Measurements from ENCODE around the gene CADM1. TPM values are rescaled to one million over a fixed set of nuclear protein-coding genes. Genes with fewer than 3 reads are reported as not detected.

The CADM1 gene
- total and polyA plus RNA-seq, 2 donors (not counting 1 experiment from before 2014, with no cell fraction given) = 15.4 to 86.0 TPM

GRCh38 chr11:115161876-115162275, 342.3 kb downstream of the CADM1 start:
- no peaks in the 10 kb centered on the region for H3K4me1 ChIP-seq (ENCODE audit: control insufficient read depth, extremely low read depth, insufficient read depth, low read length)
- H4K20me1 ChIP-seq (ENCODE audit: control insufficient read depth, extremely low read depth, insufficient read depth, low read length) = no peaks in the 10 kb centered on the region
- H3K4me3 ChIP-seq (replicated peaks in 1 of 4; ENCODE audit: control extremely low read depth in 1 of 4, insufficient read depth in 1 of 4, low read depth in 3 of 4, low read length in 4 of 4) = no peak overlapping the region
- H2AFZ ChIP-seq (ENCODE audit: low read length) = no peak overlapping the region
- H3K36me3 ChIP-seq (ENCODE audit: control insufficient read depth, insufficient read depth, low read length) = no peaks in the 10 kb centered on the region
- H3K4me2 ChIP-seq (ENCODE audit: extremely low read depth, insufficient read depth, low read length) = no peak overlapping the region
- no peak for DNase-seq (ENCODE audit: low read depth in 2 of 2)
- no peak overlapping the region for H3K9ac ChIP-seq (ENCODE audit: insufficient read depth, low read length)
- no peak for TF ChIP-seq EZH2 (IDR thresholded peaks at IDR 0.05; ENCODE audit: low read length, missing control alignments)
- TF ChIP-seq CTCF (conservative IDR thresholded peaks at IDR 0.05 in 1 of 2, IDR thresholded peaks at IDR 0.05 in 1 of 2; ENCODE audit: low read depth in 1 of 2, low read length in 2 of 2) = no peak
- H3K27ac ChIP-seq (ENCODE audit: insufficient read depth, low read length) = no peak overlapping the region
- no peaks in the 10 kb centered on the region for H3K9me3 ChIP-seq (ENCODE audit: control insufficient read depth, insufficient read depth, low read depth, low read length)
- no peaks in the 10 kb centered on the region for H3K27me3 ChIP-seq (ENCODE audit: control insufficient read depth, insufficient read depth, low read length)
- no peaks in the 10 kb centered on the region for H3K79me2 ChIP-seq (ENCODE audit: control insufficient read depth, insufficient read depth, low read length)

GRCh38 chr11:115159207-115159606, 345.0 kb downstream of the CADM1 start:
- no peak overlapping the region for H3K4me2 ChIP-seq (ENCODE audit: extremely low read depth, insufficient read depth, low read length)

GRCh38 chr11:115158053-115158452, 346.2 kb downstream of the CADM1 start:
- DNase-seq (ENCODE audit: low read depth in 2 of 2) = no peak
- H3K36me3 ChIP-seq (ENCODE audit: control insufficient read depth, insufficient read depth, low read length) = no peaks in the 10 kb centered on the region
- no peaks in the 10 kb centered on the region for H3K79me2 ChIP-seq (ENCODE audit: control insufficient read depth, insufficient read depth, low read length)
- H3K27me3 ChIP-seq (ENCODE audit: control insufficient read depth, insufficient read depth, low read length) = no peaks in the 10 kb centered on the region
- H3K9ac ChIP-seq (ENCODE audit: insufficient read depth, low read length) = no peak overlapping the region
- TF ChIP-seq CTCF (conservative IDR thresholded peaks at IDR 0.05 in 1 of 2, IDR thresholded peaks at IDR 0.05 in 1 of 2; ENCODE audit: low read depth in 1 of 2, low read length in 2 of 2) (no peak), EZH2 (IDR thresholded peaks at IDR 0.05; ENCODE audit: low read length, missing control alignments) (no peak)
- H3K4me1 ChIP-seq (ENCODE audit: control insufficient read depth, extremely low read depth, insufficient read depth, low read length) = no peaks in the 10 kb centered on the region
- no peak overlapping the region for H2AFZ ChIP-seq (ENCODE audit: low read length)
- no peak overlapping the region for H3K4me2 ChIP-seq (ENCODE audit: extremely low read depth, insufficient read depth, low read length)
- no peak overlapping the region for H3K27ac ChIP-seq (ENCODE audit: insufficient read depth, low read length)
- no peaks in the 10 kb centered on the region for H4K20me1 ChIP-seq (ENCODE audit: control insufficient read depth, extremely low read depth, insufficient read depth, low read length)
- no peaks in the 10 kb centered on the region for H3K9me3 ChIP-seq (ENCODE audit: control insufficient read depth, insufficient read depth, low read depth, low read length)
- no peak overlapping the region for H3K4me3 ChIP-seq (replicated peaks in 1 of 4; ENCODE audit: control extremely low read depth in 1 of 4, insufficient read depth in 1 of 4, low read depth in 3 of 4, low read length in 4 of 4)

More at GRCh38 chr11:115159207-115159606, 345.0 kb downstream of the CADM1 start:
- no peaks in the 10 kb centered on the region for H3K9me3 ChIP-seq (ENCODE audit: control insufficient read depth, insufficient read depth, low read depth, low read length)
- H3K9ac ChIP-seq (ENCODE audit: insufficient read depth, low read length) = no peak overlapping the region
- no peak overlapping the region for H3K4me3 ChIP-seq (replicated peaks in 1 of 4; ENCODE audit: control extremely low read depth in 1 of 4, insufficient read depth in 1 of 4, low read depth in 3 of 4, low read length in 4 of 4)
- no peak for DNase-seq (ENCODE audit: low read depth in 2 of 2)
- no peaks in the 10 kb centered on the region for H4K20me1 ChIP-seq (ENCODE audit: control insufficient read depth, extremely low read depth, insufficient read depth, low read length)
- no peak overlapping the region for H2AFZ ChIP-seq (ENCODE audit: low read length)
- no peak overlapping the region for H3K27ac ChIP-seq (ENCODE audit: insufficient read depth, low read length)
- H3K27me3 ChIP-seq (ENCODE audit: control insufficient read depth, insufficient read depth, low read length) = no peaks in the 10 kb centered on the region
- no peaks in the 10 kb centered on the region for H3K36me3 ChIP-seq (ENCODE audit: control insufficient read depth, insufficient read depth, low read length)
- no peaks in the 10 kb centered on the region for H3K79me2 ChIP-seq (ENCODE audit: control insufficient read depth, insufficient read depth, low read length)
- no peaks in the 10 kb centered on the region for H3K4me1 ChIP-seq (ENCODE audit: control insufficient read depth, extremely low read depth, insufficient read depth, low read length)
- TF ChIP-seq CTCF (conservative IDR thresholded peaks at IDR 0.05 in 1 of 2, IDR thresholded peaks at IDR 0.05 in 1 of 2; ENCODE audit: low read depth in 1 of 2, low read length in 2 of 2) = no peak
- no peak for TF ChIP-seq EZH2 (IDR thresholded peaks at IDR 0.05; ENCODE audit: low read length, missing control alignments)
